Activated T-helper 1 cell treated with anti-CD3 and anti-CD28 coated beads, Interleukin-12 subunit alpha, Interleukin-12 subunit beta, Interleukin-2, Interleukin-4 antibody, amounts not matched to agents 30 ng/mL and 10 ng/mL and 1 ng/mL, durations not matched to agents 14 hours and 24 hours and 36 hours (primary cell): ENCODE data around the gene NCKAP1. TPM values are rescaled to one million over a fixed set of nuclear protein-coding genes. Genes with fewer than 3 reads are reported as not detected.
"Not testable (repeated sequence)": the region's sequence is repeated elsewhere in the genome, so short reads cannot be mapped to it uniquely, and the experiment has no call there.

ENCODE experiments used
- DNase-seq: peaks from one replicate; pipeline ENCODE4 v3.0.0; 2021; ENCODE audit warnings: low spot score
- H3K27ac Mint-ChIP-seq: one replicate; pipeline ENCODE4 v1.8.0; 2021; ENCODE audit warnings: mild to moderate bottlenecking, mixed read lengths
- H3K27me3 Mint-ChIP-seq: one replicate; pipeline ENCODE4 v1.8.0; 2022; ENCODE audit warnings: mild to moderate bottlenecking, moderate library complexity, mixed read lengths; ENCODE audit not compliant: insufficient read depth
- H3K36me3 Mint-ChIP-seq: one replicate; pipeline ENCODE4 v1.8.0; 2021; ENCODE audit warnings: low read depth, mixed read lengths
- H3K4me1 Mint-ChIP-seq: one replicate; pipeline ENCODE4 v1.8.0; 2021; ENCODE audit warnings: low read depth, mixed read lengths
- H3K4me3 Mint-ChIP-seq: one replicate; pipeline ENCODE4 v1.8.0; 2021; ENCODE audit warnings: mild to moderate bottlenecking, moderate library complexity, mixed read lengths
- H3K9me3 Mint-ChIP-seq: one replicate; pipeline ENCODE4 v1.8.0; 2021; ENCODE audit warnings: mixed read lengths
- intact Hi-C: fragments of 100-400 bp; cut with micrococcal nuclease; formaldehyde crosslinking; loops from one replicate; pipeline ENCODE4 v1.15.1; 2024
- total RNA-seq: library from RNA; stranded (reverse); gene quantifications from 2 replicates; pipeline ENCODE4 v1.2.3, GENCODE V29; 2022

The NCKAP1 gene
- total RNA-seq, 1 donor from 2014 or later = 14.4 TPM

DNA sequence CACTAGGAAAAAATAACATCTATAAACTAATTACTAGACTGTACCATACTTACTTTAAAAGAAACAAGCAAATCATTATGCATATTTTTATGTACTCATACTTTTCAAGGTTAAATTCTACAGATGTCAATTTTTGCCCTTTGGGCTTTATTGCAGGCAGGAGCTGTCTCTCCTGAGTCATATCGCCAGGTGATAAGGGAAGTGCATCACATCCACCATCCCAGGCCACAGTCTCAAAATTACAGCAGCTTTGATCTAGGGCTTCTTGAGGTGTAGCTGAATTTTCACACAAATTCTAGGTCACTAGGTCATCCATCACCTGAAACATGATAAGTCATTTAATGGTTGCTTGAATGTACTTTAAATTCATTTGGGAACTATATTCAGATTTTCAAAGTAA lies 133.4 kb downstream of the NCKAP1 start:
- DNase-seq = no peak
- intact Hi-C loops = no loop called here
- no peak overlapping the region for H3K4me3 Mint-ChIP-seq
- no peaks in the 10 kb centered on the region for H3K36me3 Mint-ChIP-seq
- no peaks in the 10 kb centered on the region for H3K9me3 Mint-ChIP-seq
- H3K27ac Mint-ChIP-seq = no peak overlapping the region
- no peaks in the 10 kb centered on the region for H3K4me1 Mint-ChIP-seq
- no peaks in the 10 kb centered on the region for H3K27me3 Mint-ChIP-seq

GRCh38 chr2:182903566-182903965 lies 134.7 kb downstream of the NCKAP1 start:
- intact Hi-C loops = no loop called here
- H3K4me1 Mint-ChIP-seq = peaks cover 9% of the 10 kb centered on the region
- no peak overlapping the region for H3K27ac Mint-ChIP-seq

DNA sequence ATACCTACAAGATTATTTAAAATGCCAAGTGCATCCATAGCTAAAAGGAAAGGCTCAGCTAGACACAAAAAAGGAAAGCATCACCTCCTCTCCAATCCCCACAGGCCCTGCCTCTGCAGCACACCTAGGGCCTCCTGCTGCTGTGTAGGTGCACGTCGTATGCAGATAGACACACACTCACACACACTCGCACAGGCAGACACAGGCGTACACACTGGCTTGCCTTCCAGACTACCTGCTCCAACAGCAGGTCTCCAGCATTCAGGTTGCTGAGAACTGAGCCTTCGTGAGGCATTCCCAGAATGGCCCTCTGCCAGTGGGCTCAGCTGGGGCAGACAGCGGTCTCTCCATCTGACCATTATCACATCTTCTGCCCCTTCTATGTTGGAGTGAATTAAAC lies 136.5 kb downstream of the NCKAP1 start:
- H3K4me1 Mint-ChIP-seq = peaks cover 9% of the 10 kb centered on the region
- H3K4me3 Mint-ChIP-seq = no peak overlapping the region
- H3K27ac Mint-ChIP-seq = no peak overlapping the region
- no peaks in the 10 kb centered on the region for H3K36me3 Mint-ChIP-seq
- DNase-seq = no peak
- H3K9me3 Mint-ChIP-seq = no peaks in the 10 kb centered on the region
- H3K27me3 Mint-ChIP-seq = peaks cover 4% of the 10 kb centered on the region
- intact Hi-C loops = no loop called here

More at GRCh38 chr2:182903566-182903965, 134.7 kb downstream of the NCKAP1 start:
- no peak for DNase-seq
- no peaks in the 10 kb centered on the region for H3K9me3 Mint-ChIP-seq
- no peak overlapping the region for H3K4me3 Mint-ChIP-seq
- no peaks in the 10 kb centered on the region for H3K36me3 Mint-ChIP-seq
- peaks cover 4% of the 10 kb centered on the region for H3K27me3 Mint-ChIP-seq

- Mint-ChIP-seq H3K36me3 (no peaks in the 10 kb centered on the region), H3K27ac (no peak overlapping the region), H3K27me3 (peaks cover 4% of the 10 kb centered on the region), H3K4me3 (no peak overlapping the region), H3K9me3 (no peaks in the 10 kb centered on the region), H3K4me1 (peaks cover 9% of the 10 kb centered on the region)
- no peak for DNase-seq
- intact Hi-C loops = no loop called here
These were observed 139.5 kb downstream of the NCKAP1 start for GRCh38 chr2:182898718-182899117.

GRCh38 chr2:182897137-182897536 lies 141.1 kb downstream of the NCKAP1 start:
- peaks cover 4% of the 10 kb centered on the region for H3K27me3 Mint-ChIP-seq
- intact Hi-C loops = no loop called here

DNA sequence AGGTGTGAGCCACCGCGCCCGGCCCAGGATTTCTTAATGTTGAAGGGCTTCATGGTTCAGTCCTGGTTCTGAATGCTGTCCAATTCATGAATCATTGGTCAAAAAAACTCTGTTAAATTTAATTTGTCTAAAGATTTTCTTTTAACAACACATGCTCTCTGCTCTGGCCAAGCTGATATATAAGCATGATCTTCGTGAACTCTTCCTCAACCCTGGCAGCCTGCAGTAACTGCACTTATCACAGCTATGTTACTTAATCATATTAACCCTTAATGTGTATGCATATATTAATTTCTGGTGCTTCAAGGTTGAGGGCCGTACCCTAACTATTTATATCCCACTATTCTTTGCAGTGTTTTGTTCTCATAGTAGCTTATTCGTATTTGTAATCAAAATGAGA lies 142.5 kb downstream of the NCKAP1 start:
- Mint-ChIP-seq H3K4me3 (no peak overlapping the region), H3K9me3 (no peaks in the 10 kb centered on the region), H3K27ac (no peak overlapping the region), H3K4me1 (peaks cover 9% of the 10 kb centered on the region), H3K36me3 (no peaks in the 10 kb centered on the region), H3K27me3 (peaks cover 4% of the 10 kb centered on the region)
- DNase-seq = no peak
- intact Hi-C loops = no loop called here

More at GRCh38 chr2:182897137-182897536, 141.1 kb downstream of the NCKAP1 start:
- Mint-ChIP-seq H3K4me1 (peaks cover 9% of the 10 kb centered on the region), H3K27ac (no peak overlapping the region), H3K9me3 (no peaks in the 10 kb centered on the region), H3K4me3 (no peak overlapping the region), H3K36me3 (no peaks in the 10 kb centered on the region)
- DNase-seq = no peak

- Mint-ChIP-seq H3K27me3 (peaks cover 4% of the 10 kb centered on the region), H3K27ac (no peak overlapping the region), H3K9me3 (no peaks in the 10 kb centered on the region), H3K4me3 (no peak overlapping the region), H3K36me3 (no peaks in the 10 kb centered on the region), H3K4me1 (peaks cover 9% of the 10 kb centered on the region)
- intact Hi-C loops = no loop called here
- no peak for DNase-seq
These were observed 143.1 kb downstream of the NCKAP1 start for GRCh38 chr2:182895169-182895568.

DNA sequence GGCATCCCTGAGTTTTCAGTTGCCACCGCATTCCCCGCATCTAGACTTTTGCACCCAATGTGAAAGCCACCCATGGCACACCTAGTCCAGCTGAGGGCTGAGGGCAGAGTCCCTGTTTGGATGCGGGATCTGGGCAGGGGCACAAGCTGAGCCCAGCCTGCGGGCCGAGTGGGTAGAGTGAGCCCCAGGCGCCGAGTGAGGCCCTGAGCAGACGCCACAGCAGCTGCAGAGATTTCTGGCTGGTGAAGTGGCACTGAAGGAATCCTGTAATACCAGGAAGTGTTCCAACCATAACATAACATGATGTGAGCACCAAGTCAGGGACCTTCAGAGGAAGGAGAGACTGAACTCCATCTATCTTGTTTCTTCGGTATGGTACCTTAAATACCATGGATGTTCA lies 144.1 kb downstream of the NCKAP1 start:
- Mint-ChIP-seq H3K9me3 (no peaks in the 10 kb centered on the region), H3K36me3 (no peaks in the 10 kb centered on the region), H3K27me3 (no peaks in the 10 kb centered on the region), H3K27ac (no peak overlapping the region), H3K4me1 (peaks cover 3% of the 10 kb centered on the region), H3K4me3 (no peak overlapping the region)
- intact Hi-C loops = no loop called here
- no peak for DNase-seq

DNA sequence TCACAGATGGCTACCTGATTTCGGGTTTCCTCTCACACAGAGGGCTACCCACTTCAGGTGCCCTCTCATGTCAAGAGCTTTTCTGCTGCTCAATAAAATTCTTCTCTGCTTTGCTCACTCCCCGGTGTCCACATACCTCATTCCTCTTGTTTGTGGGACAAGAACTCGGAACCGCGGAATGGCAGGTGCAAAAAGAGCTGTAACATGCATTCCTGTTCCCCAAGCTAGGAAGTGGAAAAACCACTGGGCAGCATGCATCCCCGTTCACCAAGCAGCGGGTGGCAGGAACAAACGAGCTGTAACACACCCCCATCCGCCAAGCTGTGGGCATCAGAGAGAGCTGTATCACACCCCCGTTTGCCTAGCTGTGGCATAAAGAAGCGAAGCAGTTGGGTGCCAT lies 144.6 kb downstream of the NCKAP1 start:
- DNase-seq = no peak
- no peaks in the 10 kb centered on the region for H3K4me1 Mint-ChIP-seq

GRCh38 chr2:182893035-182893434 lies 145.2 kb downstream of the NCKAP1 start:
- H3K27me3 Mint-ChIP-seq, DNase-seq, H3K4me1 Mint-ChIP-seq, intact Hi-C loops, H3K36me3 Mint-ChIP-seq, H3K27ac Mint-ChIP-seq, H3K9me3 Mint-ChIP-seq, H3K4me3 Mint-ChIP-seq: not testable (repeated sequence)

More for the DNA sequence above, 144.6 kb downstream of the NCKAP1 start:
- intact Hi-C loops = no loop called here
- H3K36me3 Mint-ChIP-seq = no peaks in the 10 kb centered on the region
- no peaks in the 10 kb centered on the region for H3K9me3 Mint-ChIP-seq
- H3K27me3 Mint-ChIP-seq = no peaks in the 10 kb centered on the region
- H3K4me3 Mint-ChIP-seq = no peak overlapping the region
- H3K27ac Mint-ChIP-seq = no peak overlapping the region

DNA sequence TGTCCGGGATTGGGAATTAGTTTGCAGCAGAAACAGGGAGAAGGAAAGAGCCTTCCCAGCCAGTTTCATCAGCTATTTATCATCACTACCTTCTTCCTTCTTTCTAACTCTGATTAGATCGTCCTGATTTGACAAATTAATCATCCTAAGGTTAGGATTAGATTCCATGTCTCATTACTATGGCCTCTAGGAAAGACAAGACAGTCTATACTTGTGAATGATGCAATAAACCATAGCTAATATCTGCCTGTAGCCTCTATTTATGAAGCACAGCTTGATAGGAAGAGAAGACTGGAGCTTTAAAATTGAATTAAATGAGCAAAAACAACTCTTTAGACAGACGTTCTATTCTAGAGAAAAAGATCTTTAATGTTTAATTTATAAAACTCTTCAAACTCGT lies 146.6 kb downstream of the NCKAP1 start:
- H3K27ac Mint-ChIP-seq = no peak overlapping the region
- H3K4me1 Mint-ChIP-seq = no peaks in the 10 kb centered on the region
- no peaks in the 10 kb centered on the region for H3K9me3 Mint-ChIP-seq
- H3K27me3 Mint-ChIP-seq = no peaks in the 10 kb centered on the region
- intact Hi-C loops = no loop called here
- no peak overlapping the region for H3K4me3 Mint-ChIP-seq
- DNase-seq = no peak
- H3K36me3 Mint-ChIP-seq = no peaks in the 10 kb centered on the region

DNA sequence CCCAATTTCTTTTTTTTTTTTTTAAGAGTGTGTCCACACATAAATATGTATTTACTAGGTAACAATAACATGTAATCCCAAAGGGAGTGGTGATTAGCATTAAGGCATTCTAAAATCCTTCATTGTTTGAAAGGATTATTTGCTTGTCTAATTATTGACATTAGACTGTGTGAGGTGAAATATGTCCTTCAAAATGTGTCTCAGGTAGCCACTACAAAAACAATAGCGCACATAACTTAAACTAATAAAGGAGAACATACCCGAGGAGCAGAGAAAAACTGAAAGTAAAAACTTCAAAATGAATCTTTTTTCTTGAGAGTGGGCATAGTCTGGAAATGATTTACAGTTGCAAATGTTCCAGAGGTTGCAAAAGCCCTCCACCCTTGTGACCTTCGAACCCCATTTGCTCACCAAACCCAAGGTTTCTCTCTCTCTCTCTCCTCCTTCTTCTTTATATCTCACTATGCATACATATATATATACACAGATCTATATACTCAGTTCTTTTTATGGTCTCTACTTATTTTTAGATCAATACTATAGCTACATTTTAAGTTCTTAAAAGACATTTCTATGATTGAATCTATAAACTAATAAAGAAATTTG lies 147.4 kb downstream of the NCKAP1 start:
- Mint-ChIP-seq H3K36me3 (no peaks in the 10 kb centered on the region), H3K4me1 (no peaks in the 10 kb centered on the region)
- intact Hi-C loops = no loop called here

GRCh38 chr2:182890305-182890704 lies 148.0 kb downstream of the NCKAP1 start:
- H3K27ac Mint-ChIP-seq = no peak overlapping the region
- intact Hi-C loops = no loop called here

More for the DNA sequence above, 147.4 kb downstream of the NCKAP1 start:
- Mint-ChIP-seq H3K27ac (no peak overlapping the region), H3K27me3 (no peaks in the 10 kb centered on the region), H3K4me3 (no peak overlapping the region), H3K9me3 (no peaks in the 10 kb centered on the region)
- no peak for DNase-seq

More at GRCh38 chr2:182890305-182890704, 148.0 kb downstream of the NCKAP1 start:
- Mint-ChIP-seq H3K27me3 (no peaks in the 10 kb centered on the region), H3K9me3 (no peaks in the 10 kb centered on the region), H3K4me3 (no peak overlapping the region), H3K36me3 (no peaks in the 10 kb centered on the region), H3K4me1 (no peaks in the 10 kb centered on the region)
- no peak for DNase-seq
